HG03571 (cell line): Measurements from ENCODE around the gene ACAP2.
"Not testable (repeated sequence)": the region's sequence is repeated elsewhere in the genome, so short reads cannot be mapped to it uniquely, and the experiment has no call there.

ENCODE experiments used
- ATAC-seq: cut with Tn5 transposase; IDR thresholded peaks from one replicate; pipeline ENCODE4 v1.9.1; 2021; ENCODE audit not compliant: unreplicated experiment

ACAP2 gene

GRCh38 chr3:195394700-195395099 is 48.1 kb downstream of the ACAP2 start:
- ATAC-seq = no peak

GRCh38 chr3:195394024-195394423 is 48.8 kb downstream of the ACAP2 start:
- ATAC-seq = peak; percentile 64

GRCh38 chr3:195388380-195388779 is 54.4 kb downstream of the ACAP2 start:
- peak; percentile 69 for ATAC-seq

GRCh38 chr3:195386739-195387138 is 56.1 kb downstream of the ACAP2 start:
- ATAC-seq = no peak

- ATAC-seq = no peak
These were observed 57.3 kb downstream of the ACAP2 start for GRCh38 chr3:195385526-195385925.

GRCh38 chr3:195384952-195385351 is 57.9 kb downstream of the ACAP2 start:
- ATAC-seq = no peak

- ATAC-seq = no peak
These were observed 70.6 kb downstream of the ACAP2 start for GRCh38 chr3:195372220-195372619.

- ATAC-seq = no peak
These were observed 76.5 kb downstream of the ACAP2 start for GRCh38 chr3:195366200-195366925.

GRCh38 chr3:195365371-195365770 is 77.4 kb downstream of the ACAP2 start:
- ATAC-seq = no peak

GRCh38 chr3:195357797-195358196 is 85.0 kb downstream of the ACAP2 start:
- not testable (repeated sequence) for ATAC-seq

GRCh38 chr3:195356151-195357086 is 86.4 kb downstream of the ACAP2 start:
- ATAC-seq = no peak

- not testable (repeated sequence) for ATAC-seq
These were observed 88.8 kb downstream of the ACAP2 start for GRCh38 chr3:195354009-195354408.

- no peak for ATAC-seq
These were observed 89.8 kb downstream of the ACAP2 start for GRCh38 chr3:195352895-195353488.

- ATAC-seq = no peak
These were observed 94.2 kb downstream of the ACAP2 start for GRCh38 chr3:195348426-195349115.

- ATAC-seq = no peak
These were observed 105.1 kb downstream of the ACAP2 start for GRCh38 chr3:195337747-195338146.

- ATAC-seq = no peak
These were observed 107.9 kb downstream of the ACAP2 start for GRCh38 chr3:195334967-195335366.

GRCh38 chr3:195319060-195319459 is 123.8 kb downstream of the ACAP2 start:
- no peak for ATAC-seq

- no peak for ATAC-seq
These were observed 130.1 kb downstream of the ACAP2 start for GRCh38 chr3:195312714-195313113.

- no peak for ATAC-seq
These were observed 135.1 kb downstream of the ACAP2 start for GRCh38 chr3:195307711-195308110.

- ATAC-seq = no peak
These were observed 136.5 kb downstream of the ACAP2 start for GRCh38 chr3:195306369-195306768.

GRCh38 chr3:195302431-195302830 is 140.4 kb downstream of the ACAP2 start:
- no peak for ATAC-seq
